Activated CD8-positive, alpha-beta memory T cell treated with anti-CD3 and anti-CD28 coated beads, Interleukin-2, amount 50 U/mL, for 4 hours (primary cell): ENCODE results near the gene FBLIM1.
A peak's percentile ranks its signal among the peaks of the same experiment; 100 is the strongest.

Experiments
- DNase-seq: peaks from one replicate; pipeline ENCODE4 v3.0.0-alpha.2; 2020

Gene FBLIM1

DNA sequence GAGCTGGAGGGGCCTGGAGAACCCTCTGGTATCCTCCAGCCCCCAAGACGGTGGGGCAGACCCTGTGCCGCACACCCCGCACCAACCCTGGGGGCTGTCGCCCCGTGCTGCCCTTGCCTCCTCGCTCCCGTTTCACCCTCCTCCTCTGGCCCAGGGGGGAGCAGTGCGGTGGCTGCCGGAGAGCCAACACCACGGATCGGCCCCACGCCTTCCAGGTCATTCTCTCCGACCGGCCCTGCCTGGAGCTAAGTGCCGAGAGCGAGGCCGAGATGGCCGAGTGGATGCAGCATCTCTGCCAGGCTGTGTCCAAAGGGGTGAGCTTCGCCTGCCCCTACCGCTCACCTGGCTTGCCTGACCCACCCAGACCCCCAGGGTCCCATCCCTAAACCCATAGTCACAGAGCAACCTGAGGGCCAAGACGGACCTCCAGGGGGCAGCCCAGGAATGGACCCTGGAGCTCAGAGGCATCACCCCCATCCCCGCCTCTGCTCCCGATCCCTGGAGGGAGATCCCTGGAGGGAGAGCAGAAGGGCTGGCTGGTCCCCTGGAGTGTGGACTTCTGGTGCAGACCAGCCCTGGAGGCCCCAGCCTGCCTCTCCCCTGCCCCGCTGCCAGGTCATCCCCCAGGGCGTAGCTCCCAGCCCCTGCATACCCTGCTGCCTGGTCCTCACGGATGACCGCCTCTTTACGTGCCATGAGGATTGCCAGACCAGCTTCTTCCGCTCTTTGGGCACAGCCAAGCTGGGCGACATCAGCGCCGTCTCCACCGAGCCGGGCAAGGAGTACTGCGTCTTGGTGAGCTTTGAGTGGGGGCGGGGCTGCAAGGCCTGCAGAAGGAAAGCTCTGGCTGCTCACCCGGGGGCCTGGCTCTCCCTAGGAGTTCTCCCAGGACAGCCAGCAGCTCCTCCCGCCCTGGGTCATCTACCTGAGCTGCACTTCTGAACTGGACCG lies 26.6 kb upstream of the FBLIM1 start:
- DNase-seq = no peak

DNA sequence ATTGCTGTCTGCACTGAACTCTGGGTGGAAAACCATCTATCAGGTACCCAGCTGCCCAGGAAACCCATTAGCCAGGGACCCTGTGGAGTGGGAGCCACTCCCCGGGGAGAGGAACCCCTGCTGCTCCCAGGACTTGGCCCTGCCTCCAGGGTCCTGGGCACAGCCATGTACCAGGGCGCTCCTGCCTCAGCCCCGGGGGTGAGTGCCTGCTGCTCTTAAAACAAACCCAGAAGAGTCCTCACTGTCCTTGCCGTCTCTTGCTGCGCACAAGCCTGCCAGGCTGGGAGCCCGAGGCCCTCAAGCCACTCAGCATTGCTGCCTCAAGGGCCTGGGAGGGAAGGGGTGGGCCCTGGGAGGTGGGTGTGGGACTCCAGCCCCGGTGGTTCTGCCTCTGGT lies 25.9 kb upstream of the FBLIM1 start:
- DNase-seq = no peak

DNA sequence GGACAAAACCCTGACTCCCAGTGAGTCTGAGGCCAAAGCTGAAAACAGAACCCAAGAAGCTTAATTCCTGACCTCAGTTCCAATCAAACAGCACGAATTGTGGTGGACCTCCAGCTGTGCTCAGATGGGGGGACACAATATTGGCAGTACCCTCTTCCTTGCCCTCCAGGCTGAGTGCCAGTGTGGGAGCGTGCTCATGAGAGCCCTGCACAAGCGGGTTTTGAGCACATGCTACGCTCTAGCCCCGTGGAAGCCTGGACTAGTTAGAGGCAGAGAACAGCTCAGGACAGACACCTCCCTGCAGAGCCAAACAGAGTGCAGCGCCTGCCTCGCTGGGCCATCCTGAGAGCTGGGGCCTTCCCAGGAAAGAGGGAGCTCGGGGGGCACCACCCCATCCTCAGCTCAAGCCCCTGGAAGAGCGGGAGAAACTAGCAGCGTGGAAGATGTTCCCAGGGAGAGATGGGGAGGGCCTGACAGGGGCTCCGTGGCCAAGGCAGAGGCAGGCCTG lies 25.3 kb upstream of the FBLIM1 start:
- DNase-seq = no peak

- no peak for DNase-seq
Observed at GRCh38 chr1:15733726-15734226, 24.8 kb upstream of the FBLIM1 start.

GRCh38 chr1:15734296-15734695 lies 24.3 kb upstream of the FBLIM1 start:
- no peak for DNase-seq

GRCh38 chr1:15734901-15735300 lies 23.7 kb upstream of the FBLIM1 start:
- DNase-seq = no peak

DNA sequence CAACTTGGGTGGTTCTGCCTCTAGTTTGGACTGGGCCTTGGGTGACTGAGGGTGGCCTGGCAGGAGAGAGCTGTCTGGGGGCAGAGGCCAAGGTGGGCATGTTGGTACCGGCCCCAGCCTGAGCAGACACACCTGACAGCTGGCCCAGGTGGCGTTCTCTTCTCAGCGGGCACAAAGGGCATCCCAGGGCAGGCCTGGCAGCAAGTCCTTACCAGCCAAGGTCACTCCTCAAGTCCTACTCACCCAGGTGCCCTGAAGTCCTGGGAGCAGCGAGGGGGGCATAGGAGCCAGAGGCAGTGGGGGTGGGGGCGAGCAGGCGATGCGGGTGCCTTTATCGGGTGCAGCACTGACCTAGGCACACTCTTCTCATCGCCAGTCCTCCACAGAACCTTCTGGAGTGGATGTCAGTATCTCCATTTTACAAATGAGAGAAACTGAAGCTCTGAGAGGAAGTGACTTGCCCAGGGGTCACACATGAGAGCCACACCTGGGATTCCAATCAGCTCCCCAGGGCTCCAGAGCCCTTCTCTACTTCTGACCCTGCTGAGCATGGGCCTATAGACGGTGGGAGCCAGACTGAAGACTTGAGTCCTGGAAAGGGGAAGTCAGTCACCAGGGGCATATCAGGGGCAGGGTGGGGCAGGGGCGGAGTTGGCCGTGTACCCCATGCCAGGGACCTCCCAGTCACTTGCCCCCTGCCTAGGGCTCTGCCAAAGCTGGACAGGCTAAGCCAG lies 23.1 kb upstream of the FBLIM1 start:
- DNase-seq = no peak

GRCh38 chr1:15736038-15736891 lies 22.3 kb upstream of the FBLIM1 start, which contains the start of gene SLC25A34:
SLC25A34 (plus strand) TSS chr1:15736258; CDS start chr1:15736486, 228 bp downstream.
- DNase-seq = no peak

DNA sequence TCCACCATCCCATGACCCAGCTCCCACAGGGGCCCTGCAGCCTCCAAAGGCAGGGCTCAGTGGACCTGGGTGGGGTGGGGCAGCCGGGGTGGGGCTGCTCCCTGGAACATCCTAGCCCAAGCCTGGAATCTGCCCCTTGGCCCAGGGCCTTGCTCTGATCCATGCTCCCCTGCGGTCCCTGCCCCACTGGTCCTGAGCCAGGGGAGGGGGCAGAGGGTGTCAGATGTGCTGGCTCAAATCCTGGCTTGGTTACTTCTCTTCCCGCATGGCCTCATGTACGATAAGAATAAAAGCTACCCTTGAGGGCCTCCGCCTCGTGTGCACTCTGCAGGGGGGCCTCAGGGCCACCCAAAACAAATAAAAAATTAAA lies 21.7 kb upstream of the FBLIM1 start:
- no peak for DNase-seq

GRCh38 chr1:15737324-15738319 lies 21.0 kb upstream of the FBLIM1 start:
- no peak for DNase-seq

GRCh38 chr1:15738416-15739113 lies 20.0 kb upstream of the FBLIM1 start:
- no peak for DNase-seq

- DNase-seq = no peak
Observed at GRCh38 chr1:15739259-15739658, 19.3 kb upstream of the FBLIM1 start.

GRCh38 chr1:15739745-15740144 lies 18.9 kb upstream of the FBLIM1 start:
- no peak for DNase-seq

DNA sequence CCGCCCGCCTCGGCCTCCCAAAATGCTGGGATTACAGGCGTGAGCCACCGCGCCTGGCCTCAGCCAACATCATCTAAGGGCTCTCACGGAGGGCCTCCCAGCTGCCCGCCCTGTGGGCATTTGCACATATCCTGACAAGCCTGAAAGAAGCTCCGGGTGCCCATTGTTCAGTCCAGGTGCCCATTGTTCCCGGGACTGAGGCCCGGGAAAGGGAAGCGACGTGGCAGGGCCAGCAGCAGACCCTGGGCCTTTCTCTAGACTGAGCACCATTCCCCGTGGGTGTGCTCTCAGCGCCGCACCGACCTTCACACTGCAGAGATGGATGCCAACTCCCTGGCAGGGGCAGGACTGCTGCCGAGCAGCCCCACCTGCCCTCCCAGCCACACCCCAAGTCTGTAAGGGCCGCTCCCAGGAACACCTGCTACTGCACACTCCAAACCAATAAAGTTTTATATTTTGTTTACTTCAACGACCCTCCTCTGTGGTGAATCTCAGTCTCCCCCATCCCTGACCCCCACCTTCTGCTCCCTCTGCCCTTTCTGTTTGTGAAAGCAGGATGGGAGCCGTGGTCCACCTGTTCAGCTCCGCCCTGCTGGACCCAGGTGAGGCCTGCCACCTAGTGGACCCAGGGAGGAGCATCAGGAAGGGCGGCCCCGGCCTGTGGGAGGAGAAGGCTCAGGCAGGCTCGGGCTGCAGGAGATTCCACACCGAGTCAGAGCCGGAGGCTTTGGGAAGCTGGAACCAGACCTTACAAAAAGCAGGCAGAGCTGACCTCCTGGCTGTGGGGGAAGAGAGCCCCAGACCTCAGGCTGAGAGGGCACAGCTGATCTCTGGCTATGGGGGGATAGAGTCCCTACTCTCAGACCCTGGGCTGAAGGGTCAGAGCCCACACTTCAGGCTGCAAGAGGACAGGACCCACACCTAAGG lies 17.4 kb upstream of the FBLIM1 start:
- peak; percentile 65 for DNase-seq

DNA sequence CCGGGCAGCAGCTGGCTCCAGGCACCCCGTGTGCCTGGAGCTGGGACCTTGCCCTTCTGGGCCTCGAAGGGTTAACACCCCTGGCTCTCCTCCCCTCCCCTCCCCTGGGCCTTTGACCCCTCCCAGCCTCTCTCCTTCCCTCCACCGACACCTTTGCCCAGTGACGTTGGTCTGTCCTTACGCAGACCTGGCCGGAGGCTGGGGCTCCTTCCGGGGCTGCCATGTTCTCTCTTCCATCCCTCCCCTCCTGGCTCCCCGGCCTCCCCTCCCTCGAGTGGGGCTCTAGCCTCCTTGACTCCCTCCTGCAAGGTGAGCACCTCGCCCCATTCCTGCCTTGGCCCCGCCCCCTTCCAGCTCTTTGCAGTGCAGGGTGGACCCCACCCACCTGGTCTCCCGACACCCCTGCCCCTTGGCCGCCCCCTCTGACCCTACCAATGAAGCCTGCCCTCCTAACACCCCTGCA lies 16.2 kb upstream of the FBLIM1 start, which contains the start of gene TMEM82:
TSS of gene TMEM82 (plus strand) at position 161 of the 463 bp plus-strand sequence. CDS start at position 222, 61 bp downstream.
- DNase-seq = no peak

- no peak for DNase-seq
Observed at GRCh38 chr1:15744122-15744679, 14.4 kb upstream of the FBLIM1 start.

- DNase-seq = no peak
Observed at GRCh38 chr1:15747378-15747777, 11.2 kb upstream of the FBLIM1 start.

DNA sequence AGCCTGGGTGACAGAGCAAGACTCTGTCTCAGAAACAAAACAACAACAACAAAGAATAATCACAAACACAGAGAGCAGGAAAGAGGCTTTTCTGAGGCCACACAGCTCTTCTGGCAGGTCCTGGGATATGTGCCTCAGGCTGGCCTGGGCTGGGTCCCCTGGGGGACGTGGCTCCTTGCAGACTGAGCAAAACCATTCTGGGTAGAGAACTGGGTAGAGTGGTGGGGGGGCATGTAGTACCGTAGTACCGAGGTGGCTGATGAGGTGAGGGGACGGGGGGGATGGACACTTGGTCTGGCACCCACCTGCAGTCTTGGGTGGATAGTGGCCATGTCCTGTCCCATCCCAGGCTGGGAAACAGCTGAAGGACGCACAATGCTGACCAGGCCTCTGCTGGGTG lies 10.3 kb upstream of the FBLIM1 start:
- no peak for DNase-seq
